Stimulated activated CD8-positive, alpha-beta memory T cell treated with anti-CD3 and anti-CD28 coated beads, Interleukin-12 subunit alpha, Interleukin-12 subunit beta, amount 100 ng/mL, for 24 hours (primary cell): ENCODE measurements around the gene XPR1.
"Not testable (repeated sequence)": the region's sequence is repeated elsewhere in the genome, so short reads cannot be mapped to it uniquely, and the experiment has no call there.

ENCODE experiments used
- DNase-seq: peaks from one replicate; pipeline ENCODE4 v3.0.0-alpha.2; 2020; ENCODE audit errors: extremely low read depth

XPR1 gene

GRCh38 chr1:180841415-180841814 is 209.6 kb downstream of the XPR1 start:
- no peak for DNase-seq

GRCh38 chr1:180842052-180842451 is 210.2 kb downstream of the XPR1 start:
- DNase-seq: no peak

GRCh38 chr1:180842491-180843275 is 210.9 kb downstream of the XPR1 start:
- DNase-seq: no peak

- no peak for DNase-seq
Measured at GRCh38 chr1:180845352-180845751, 213.5 kb downstream of the XPR1 start.

GRCh38 chr1:180848191-180848590 is 216.4 kb downstream of the XPR1 start:
- no peak for DNase-seq

- DNase-seq: no peak
Measured at GRCh38 chr1:180849031-180849775, 217.4 kb downstream of the XPR1 start.

GRCh38 chr1:180851995-180852887 is 220.4 kb downstream of the XPR1 start:
- DNase-seq: no peak

- DNase-seq: no peak
Measured at GRCh38 chr1:180854001-180854400, 222.2 kb downstream of the XPR1 start.

GRCh38 chr1:180854456-180854855 is 222.6 kb downstream of the XPR1 start:
- DNase-seq: no peak

GRCh38 chr1:180857947-180858725 is 226.3 kb downstream of the XPR1 start:
- not testable (repeated sequence) for DNase-seq

- no peak for DNase-seq
Measured at GRCh38 chr1:180859306-180859705, 227.5 kb downstream of the XPR1 start.

GRCh38 chr1:180860535-180860934 is 228.7 kb downstream of the XPR1 start:
- DNase-seq: no peak

- DNase-seq: no peak
Measured at GRCh38 chr1:180862305-180862704, 230.5 kb downstream of the XPR1 start.

GRCh38 chr1:180863158-180863775 is 231.4 kb downstream of the XPR1 start:
- DNase-seq: no peak

- DNase-seq: no peak
Measured at GRCh38 chr1:180881806-180882509, 250.1 kb downstream of the XPR1 start.

GRCh38 chr1:180884588-180885300 is 252.9 kb downstream of the XPR1 start:
- DNase-seq: no peak

GRCh38 chr1:180886338-180886737 is 254.5 kb downstream of the XPR1 start:
- DNase-seq: no peak

- DNase-seq: no peak
Measured at GRCh38 chr1:180887841-180888240, 256.0 kb downstream of the XPR1 start.

GRCh38 chr1:180888870-180889269 is 257.0 kb downstream of the XPR1 start:
- DNase-seq: no peak

GRCh38 chr1:180889325-180889724 is 257.5 kb downstream of the XPR1 start:
- no peak for DNase-seq
